HG03575 (cell line): ENCODE measurements around the gene KCNQ1.

Source experiments
- ATAC-seq: cut with Tn5 transposase; IDR thresholded peaks from one replicate; pipeline ENCODE4 v1.9.1; 2021; ENCODE audit not compliant: unreplicated experiment, insufficient number of reproducible peaks, low FRiP score; ENCODE audit errors: extremely low read depth

KCNQ1 gene

GRCh38 chr11:2661173-2662023, 216.6 kb downstream of the KCNQ1 start:
- ATAC-seq, result no peak

DNA sequence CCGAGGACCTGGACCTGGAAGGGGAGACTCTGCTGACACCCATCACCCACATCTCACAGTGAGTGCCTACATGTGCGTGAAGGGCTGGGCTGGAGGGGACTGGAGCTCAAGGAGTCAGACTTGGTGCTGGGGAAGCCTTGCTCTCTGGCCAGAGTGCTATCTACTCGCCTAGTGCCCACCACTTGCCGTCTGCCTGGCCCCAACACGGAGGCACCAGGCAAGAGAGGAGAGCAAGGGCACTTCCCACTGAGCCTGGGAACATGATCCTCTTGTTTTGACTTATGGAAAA, 217.2 kb downstream of the KCNQ1 start:
- no peak for ATAC-seq

- no peak for ATAC-seq
Observed at GRCh38 chr11:2662430-2663299, 217.9 kb downstream of the KCNQ1 start.

GRCh38 chr11:2663506-2663905, 218.7 kb downstream of the KCNQ1 start:
- ATAC-seq, result no peak

DNA sequence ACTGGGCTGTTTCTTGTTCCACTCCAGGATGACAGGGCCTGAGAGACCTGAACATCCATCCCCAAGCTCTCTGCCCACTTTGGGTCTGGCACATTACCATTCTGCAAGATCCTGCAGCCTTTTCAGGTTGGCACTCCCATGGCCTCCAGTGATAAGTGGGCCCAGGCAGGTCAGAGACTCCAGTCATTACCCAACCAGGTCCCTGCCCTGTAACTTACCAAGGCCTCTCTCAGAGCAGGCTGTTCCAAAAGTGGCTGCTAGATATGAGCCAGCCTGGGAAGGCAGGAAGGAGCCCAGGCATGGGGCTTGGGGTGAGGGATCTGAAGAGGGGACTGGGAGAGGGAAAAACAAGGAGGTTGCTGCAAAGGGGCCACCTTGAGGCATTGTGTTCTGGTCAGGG, 219.1 kb downstream of the KCNQ1 start:
- ATAC-seq, result no peak

GRCh38 chr11:2664376-2664775, 219.6 kb downstream of the KCNQ1 start:
- ATAC-seq, result no peak

DNA sequence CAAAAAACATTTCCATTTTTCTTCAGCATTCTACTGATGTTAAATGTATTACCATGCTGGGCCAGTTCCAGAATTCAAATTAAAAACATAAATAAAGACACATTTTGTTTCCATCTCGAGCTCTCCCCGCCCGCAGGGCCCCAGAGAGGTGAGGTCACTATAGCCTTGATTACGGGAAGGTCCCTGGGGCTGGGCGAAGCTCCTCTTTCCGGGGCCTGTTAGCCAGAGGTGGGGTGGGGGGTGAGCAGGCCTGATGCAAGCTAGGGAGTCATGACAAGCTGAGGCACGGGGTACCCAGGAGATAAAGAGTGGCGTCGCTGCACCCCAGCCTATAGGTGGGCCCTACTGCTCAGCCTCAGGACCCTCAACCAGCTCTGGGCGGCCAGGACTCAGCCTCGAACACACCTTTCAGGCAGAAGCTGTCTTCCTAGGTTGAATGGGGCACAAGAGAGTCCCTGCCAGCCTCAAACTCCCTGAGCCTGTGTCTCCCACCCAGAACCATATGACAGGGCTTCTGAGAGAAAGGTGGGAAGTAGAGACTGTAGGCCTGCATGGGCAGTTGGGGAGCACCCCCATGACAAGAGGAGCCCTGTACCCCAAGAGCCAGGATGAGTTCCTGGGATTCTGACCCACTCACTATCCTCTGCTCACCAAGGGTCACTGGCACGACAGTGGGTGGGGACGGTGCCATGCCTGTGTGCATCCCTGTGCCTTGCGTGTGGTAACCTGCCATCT, 220.2 kb downstream of the KCNQ1 start:
- ATAC-seq, result no peak

DNA sequence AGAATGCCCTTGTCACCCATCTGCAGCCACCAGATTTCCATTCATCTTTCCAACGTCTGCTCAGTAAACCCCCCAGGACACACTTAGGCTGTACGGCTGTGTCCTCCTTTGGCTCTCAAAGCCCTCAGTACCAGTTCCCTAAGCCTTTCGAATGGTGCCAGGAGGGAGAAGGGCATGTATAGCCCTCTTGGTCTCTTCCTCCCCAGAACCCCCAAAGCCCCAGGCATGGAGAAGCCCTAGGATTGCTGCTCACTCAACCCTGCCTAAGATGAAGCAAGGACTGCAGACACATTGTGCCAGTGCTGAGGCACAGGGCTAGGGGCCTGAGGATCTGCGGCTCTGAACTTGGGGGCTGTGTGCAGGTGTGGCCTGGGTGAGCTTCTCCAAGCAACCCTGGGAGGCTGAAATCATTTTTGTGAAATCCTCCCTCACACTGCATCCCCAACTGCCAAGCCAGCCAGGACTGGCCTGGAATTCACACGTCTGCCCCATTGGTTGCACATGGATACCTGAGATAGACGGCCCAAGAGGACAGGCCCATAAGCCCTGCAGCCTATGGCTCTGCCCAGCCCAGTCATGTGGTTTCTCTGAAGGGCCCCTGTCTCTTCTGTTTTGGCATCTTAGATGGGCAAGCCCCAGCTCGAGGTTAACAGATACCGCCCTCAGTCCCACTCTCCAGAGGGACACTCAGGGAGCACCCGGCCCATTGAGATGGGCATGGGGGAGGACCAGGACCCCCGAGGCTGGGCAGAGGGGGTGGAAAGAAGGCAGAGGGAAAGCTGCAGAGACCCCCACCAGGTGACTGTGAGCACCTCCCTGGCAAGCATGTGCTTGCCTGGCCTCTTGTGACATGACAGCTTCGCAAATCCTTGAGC, 221.0 kb downstream of the KCNQ1 start:
- ATAC-seq, result no peak

GRCh38 chr11:2666401-2666741, 221.6 kb downstream of the KCNQ1 start:
- no peak for ATAC-seq

- no peak for ATAC-seq
Observed at GRCh38 chr11:2666828-2667570, 222.2 kb downstream of the KCNQ1 start.

- no peak for ATAC-seq
Observed at GRCh38 chr11:2667940-2668339, 223.1 kb downstream of the KCNQ1 start.

GRCh38 chr11:2668876-2669275, 224.1 kb downstream of the KCNQ1 start:
- ATAC-seq, result no peak

- ATAC-seq, result no peak
Observed at GRCh38 chr11:2669634-2670469, 225.0 kb downstream of the KCNQ1 start.

GRCh38 chr11:2670541-2671100, 225.8 kb downstream of the KCNQ1 start:
- ATAC-seq, result no peak

DNA sequence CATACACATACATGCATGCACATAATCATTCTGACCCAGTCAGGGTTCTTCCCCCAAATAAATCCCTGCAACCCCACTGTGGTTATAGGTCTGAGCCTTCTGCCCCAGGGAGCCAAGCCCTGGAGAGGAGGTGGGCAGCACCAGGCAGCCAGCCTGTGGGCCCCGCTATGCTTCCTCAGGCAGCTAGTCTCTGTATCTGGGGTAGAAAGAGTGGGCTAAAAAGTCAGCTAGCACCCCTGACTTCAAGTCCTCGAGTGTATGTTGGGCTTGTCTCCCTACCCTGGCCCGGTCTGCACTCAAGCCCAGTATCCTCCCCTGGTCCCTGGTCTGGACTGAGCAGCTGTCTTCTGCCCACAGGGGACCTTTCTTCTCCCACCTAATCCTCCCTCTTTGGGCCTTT, 226.9 kb downstream of the KCNQ1 start:
- no peak for ATAC-seq

GRCh38 chr11:2672553-2673249, 227.9 kb downstream of the KCNQ1 start:
- ATAC-seq, result no peak

- ATAC-seq, result no peak
Observed at GRCh38 chr11:2673250-2673610, 228.4 kb downstream of the KCNQ1 start.
